NCI-H1436 treated with DMSO at 0.1 percent for 48 hours (cell line): Measurements from ENCODE around the gene MYH15.

Experiments
- DNase-seq: peaks from one replicate; lab custom pipeline; 2025; lab: John Stamatoyannopoulos, UW

Gene MYH15

DNA sequence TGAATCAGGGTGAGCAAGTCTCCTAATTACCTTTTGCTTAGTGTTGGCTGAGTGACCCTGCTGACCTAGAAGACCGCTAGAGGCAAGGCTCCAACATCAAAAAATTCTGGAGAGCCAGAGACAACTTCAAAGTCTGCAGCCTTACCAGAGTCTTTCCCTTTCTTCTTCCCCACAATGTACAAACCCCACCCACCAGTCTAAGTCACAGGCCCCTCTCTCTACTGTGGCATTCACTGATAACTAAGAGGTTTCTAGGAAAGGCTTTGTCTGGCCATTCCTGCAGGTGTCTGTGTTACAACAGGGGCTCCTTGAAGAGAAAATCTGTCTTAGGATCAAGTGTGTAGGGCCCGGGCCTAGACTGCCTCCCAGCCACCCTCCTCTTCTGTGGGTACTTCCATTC is 525 bp downstream of the MYH15 start:
- no peak for DNase-seq

DNA sequence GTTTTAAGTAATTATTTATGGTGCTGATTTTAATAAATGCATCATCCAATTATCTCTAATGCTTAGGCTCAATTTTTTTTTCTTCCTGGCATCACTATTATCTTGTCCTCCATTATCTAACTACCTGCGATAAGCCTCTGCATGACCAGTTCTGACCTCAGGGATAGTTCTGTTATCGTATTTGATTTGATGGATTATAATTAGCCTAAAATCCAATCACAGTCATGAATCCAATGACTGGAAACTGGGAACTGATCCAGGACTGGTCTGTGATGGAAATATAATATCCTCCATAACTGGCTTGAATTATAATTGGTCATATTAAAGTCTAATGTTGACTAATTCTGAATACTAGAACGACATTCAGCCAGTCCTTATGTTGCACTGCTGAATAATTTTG is 1.1 kb downstream of the MYH15 start:
- no peak for DNase-seq

DNA sequence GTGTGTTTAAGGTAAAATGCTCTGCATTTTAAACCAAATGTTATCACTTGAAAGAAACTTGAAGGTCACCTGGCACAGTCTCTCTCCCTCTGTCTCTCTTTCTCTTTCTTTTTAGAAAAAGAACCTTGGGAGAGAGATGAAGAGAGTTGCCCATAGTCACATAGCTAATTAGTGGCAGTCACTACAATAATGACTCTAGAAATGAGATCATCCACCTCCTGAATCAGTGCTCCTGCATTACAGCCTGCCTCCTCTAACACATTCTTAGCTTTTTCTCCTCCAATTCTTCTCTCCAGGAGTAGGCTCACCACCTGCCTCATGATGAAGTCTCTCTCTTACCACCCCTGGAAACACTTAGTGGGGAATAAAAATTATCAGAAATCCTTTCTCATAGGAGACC is 2.5 kb downstream of the MYH15 start:
- DNase-seq = no peak

DNA sequence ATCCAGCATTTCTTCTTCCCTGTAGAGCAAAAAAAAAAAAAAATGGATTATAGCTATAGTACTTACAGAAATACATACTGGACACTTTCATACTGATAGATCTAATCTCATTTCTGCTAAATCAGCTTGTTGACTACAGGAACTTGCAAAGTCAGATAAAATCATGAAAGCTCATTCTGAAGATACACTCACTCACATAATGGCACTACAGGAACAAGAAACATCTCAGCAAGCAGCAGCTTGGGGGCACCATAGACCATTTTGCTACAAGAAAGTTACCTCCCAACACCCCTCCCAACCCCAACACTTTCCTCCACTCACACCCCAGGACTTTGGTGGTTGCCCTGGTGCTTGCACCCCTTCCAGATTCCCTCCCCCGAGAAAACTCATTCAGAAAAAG is 4.6 kb downstream of the MYH15 start:
- DNase-seq = no peak

DNA sequence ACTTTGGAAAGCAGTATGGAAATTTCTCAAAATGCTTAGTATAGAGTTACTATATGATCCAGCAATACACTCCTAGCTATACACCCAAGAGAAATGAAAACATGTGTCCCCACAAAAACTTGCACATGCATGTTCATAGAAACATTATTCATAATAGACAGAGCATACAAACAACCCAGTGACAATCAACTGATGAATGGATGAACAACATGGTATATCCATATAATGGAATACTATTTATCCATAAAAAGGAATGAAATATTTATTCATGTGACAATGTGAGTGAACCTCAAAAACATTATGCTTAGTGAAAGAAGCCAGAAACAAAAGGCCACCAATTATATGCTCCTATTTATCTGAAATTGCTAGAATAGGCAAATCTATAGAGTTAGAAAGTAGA is 6.7 kb downstream of the MYH15 start:
- no peak for DNase-seq

DNA sequence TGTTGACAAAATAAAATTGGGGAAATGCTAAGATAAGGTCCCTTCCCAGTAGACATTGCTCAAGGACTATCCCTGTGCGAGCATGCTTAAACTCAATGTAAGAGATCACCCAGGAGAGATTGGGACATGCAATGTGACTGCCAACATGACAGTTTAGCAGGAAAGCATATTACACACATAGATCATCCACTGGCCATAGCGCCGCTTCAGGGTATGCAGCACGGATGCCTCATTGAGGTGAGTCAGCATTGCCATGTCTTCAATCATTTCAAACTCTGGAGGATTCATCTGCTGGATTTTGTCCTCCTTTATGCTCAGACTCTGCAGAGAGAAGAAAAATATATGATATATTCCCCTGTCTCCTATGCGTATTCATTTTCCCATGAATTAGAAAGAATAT is 8.9 kb downstream of the MYH15 start:
- no peak for DNase-seq

DNA sequence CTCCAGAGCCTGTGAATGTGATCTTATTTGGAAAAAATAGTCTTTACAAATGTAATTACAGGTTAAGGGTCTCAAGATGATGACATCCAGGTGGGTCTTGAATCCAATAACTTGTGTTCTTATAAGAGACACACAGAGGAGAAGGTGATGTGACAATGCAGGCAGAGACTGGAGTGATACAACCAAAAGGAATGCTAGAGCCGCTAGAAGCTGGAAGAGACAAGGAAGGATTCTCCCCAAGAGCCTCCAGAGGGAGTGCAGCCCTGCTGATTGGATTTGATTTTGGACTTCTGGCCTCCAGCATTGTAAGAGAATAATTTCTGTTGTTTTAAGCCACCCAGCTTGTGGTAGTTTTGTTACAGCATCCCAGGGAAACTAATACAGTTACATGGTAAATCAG is 9.7 kb downstream of the MYH15 start:
- DNase-seq = no peak

DNA sequence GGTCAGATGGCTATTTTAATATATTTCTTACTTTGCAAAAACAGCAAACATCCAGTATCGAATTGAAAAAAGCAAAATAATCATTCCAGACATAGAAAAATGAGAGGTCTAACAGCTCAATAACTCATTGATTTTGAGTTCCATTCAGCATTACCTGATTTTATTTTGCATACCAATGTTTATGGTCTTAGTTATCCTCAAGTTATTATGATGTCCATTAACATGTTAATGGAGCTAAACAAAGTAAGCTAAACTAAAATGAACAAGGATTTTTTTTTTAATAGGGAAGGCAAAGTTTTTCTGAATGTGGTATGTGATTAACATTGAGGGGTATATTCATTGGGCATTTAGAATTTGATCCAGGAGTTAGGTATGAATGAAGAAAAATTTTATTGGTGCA is 13.1 kb downstream of the MYH15 start:
- DNase-seq = no peak

DNA sequence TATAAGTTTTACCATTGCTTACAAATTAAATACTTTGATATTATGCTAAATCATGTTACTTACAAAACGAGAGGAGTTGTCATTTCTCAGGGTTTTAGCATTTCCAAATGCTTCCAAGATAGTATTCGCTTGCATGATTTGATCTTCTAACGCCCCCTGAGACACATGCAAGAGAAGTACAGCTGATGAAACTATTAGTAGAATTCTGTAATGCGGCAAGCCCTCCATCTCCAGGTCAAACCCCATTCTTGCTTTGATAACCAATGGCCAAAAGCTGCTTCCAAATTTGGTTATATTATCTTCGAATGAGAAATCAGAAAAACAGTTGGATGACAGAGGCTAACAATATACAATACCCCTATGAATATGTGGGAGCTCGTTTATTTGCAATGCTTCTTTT is 14.7 kb downstream of the MYH15 start:
- DNase-seq = no peak

DNA sequence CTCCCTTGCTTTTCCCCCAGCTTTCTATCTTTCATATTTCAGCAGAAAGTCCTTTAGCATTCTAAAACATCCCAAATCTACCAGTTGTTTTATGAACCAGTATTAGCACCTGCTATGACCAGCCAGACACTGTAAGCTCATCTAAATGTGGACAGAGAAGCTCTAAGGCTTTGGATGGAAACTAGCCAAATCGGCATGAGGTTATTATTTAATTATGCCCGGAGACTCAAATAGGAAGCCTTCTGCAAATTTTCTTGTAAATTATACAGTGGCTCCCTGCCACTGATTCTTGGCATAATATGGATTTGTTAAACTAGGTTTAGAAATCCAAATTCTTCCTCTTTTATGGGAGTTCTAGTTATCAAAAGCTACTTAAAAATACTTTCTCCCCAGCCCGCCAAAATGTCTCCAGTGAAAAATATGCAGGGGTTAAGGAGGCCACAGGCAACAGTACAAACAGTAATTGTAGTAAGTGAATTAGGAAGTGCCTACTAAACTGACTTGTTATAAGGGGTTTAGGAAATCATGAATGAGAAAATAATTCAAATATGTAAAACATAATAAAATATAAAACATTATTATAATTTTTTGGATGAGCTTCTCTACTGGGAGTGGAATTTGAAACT is 15.4 kb downstream of the MYH15 start:
- no peak for DNase-seq

DNA sequence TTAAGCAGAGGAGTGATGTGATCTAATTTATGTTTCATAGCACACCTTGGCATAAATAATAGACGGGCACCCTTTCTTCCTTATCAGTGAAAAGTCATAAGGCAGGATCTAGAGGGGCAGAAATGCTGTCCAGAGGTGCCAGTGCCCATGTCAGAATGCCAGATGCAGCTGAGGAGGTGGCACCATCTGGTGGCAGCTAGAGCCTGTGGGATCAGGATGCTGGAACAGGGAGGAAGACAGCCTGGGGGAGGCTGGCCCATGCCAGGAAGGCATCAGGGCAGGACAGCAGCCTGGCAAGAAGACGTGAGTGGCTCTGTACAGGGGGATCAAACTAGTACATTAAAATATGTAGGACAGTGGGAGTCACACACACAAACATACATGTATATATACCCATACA is 16.5 kb downstream of the MYH15 start:
- no peak for DNase-seq

DNA sequence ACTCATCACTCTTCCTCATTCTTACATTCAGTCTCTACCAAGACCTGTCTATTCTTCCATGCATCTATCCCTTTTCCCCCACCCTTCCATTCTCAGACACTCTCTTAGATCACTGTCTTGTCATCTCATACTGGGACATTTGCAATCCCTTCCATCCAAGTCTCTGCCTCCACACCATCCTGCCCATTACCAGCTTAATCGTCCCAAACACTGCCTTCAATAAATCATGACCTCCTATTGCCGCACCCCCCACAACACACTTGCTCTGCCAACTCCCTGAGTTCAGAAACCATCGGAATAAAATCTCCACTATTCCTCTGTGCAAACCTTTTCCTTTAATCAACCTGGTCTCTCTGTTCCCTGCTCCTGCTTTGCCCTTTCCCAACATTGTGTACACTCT is 18.9 kb downstream of the MYH15 start:
- DNase-seq = no peak

DNA sequence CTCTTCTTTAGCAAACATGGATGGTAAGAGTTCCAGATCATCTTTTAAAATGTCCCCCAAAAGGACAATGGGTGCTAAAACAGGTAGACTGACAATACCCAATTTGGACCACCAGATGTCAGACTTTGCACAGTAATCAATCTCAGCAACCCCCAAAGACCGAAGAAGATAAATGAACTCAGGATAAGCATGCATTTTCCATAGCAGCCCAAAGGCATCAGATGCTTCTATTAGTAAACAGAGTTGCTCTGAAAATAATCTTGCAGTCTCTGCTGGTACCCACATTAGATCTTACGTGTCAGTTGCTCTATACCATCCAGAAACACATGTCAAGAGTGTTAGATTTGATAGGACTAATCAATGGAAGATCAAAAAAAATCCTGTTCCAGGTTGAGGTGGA is 20.6 kb downstream of the MYH15 start:
- DNase-seq = no peak

DNA sequence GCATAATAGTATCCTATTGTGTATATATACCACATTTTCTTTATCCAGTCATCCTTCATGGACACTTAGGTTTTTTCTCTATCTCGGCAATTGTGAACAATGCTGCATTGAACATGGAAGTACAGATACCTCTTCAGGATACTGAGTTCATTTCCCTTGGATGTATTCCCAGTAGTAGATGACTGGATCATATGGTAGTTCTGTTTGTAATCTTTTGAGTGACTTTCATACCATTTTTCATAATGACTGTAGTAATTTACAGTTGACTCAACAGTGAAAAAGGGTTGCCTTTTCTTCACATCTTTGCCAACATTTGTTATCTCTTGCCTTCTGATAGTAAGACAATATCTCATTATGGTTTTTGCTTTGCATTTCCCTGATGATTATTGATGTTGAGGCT is 21.8 kb downstream of the MYH15 start:
- DNase-seq = no peak

DNA sequence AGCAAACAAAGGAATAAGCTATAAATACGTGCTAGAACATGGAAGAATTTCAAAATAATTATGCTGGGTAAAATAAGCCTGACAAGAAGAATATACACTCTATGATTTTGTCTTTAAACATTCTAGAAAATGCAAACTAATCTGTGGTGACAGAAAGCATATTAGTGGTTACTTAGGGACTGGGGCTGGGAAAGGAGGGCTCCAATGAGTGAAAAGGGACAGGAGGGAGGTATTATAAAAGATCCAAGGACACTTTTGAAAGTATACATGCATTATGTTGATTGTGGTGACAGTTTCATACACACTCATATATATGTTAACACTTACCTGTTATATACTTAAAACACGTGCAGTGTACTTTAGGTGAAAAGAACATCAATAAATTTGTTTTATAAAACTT is 23.0 kb downstream of the MYH15 start:
- no peak for DNase-seq

DNA sequence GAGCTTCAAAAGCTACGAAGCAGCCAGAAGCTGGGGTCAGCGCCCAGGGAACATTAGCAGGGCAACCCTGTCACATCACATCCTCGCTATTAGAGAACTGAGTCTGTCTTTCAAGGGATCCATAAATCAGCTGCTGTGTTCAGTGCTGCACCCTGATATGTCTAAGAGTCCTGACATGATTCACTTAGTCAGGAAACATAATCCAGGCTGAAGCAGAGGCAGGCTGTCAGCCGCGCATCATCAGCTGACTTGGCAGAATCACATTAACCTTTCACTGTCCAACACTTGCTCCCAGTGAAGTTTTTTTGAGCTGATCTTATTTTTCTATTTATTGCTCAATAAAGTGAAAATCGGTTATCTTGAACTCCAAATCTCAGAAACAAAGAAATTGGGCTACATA is 23.5 kb downstream of the MYH15 start:
- DNase-seq = peak; percentile 54

DNA sequence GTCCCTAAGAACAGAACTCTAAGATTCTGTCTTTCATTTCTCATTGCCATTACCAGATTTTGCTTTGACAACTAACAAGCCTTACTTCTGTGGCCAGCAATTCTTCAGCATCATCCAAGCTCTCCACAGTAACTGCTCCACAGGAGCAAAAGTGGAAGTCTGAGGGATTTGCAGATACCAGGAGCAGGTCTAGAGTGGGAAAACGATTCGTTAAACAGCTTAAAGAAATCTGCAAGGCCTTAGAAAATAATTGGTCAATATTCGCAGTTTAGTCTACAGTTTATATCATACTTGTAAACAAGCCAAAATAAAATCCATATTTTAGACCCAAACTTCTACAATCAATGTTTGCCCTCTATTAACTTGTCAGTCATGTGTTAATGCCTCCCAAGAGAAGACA is 24.1 kb downstream of the MYH15 start:
- no peak for DNase-seq

DNA sequence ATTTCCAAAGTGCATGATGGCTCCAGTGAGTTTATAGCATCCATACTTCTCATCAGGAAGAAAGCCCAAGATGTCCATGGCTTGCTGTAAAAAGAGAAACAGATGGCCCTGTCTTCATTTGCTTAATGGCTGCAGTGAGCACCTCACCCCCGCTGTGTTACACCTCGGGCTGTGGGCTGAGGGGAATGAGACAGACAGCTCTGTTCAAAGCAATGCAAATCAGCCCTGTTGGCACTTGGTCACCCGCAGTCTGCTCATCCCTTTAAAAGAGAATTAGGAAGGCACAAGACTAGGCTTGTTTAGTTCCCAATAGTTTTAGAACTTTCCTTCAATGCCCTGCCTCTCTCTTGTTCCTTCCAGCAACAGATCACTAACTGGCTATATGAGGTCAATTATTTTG is 25.2 kb downstream of the MYH15 start:
- no peak for DNase-seq

DNA sequence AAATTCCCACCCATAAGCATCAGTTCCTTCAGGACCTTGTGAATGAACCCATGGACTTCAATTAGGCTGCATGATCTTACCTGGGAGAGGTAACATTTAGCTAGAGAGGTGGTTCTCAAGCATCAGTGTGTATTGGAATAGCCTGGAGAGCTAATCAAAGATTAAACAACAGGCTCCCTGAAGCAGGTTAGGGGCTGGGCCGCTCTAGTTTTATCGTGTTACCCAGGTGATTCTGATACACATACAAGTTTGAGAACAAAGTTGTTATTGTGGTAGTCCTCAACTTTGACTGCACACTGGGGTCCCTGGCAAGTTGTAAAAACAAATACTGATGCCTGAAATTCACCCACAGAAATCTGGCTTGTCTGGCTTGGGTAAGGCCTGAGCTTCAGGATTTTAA is 31.2 kb downstream of the MYH15 start:
- no peak for DNase-seq

DNA sequence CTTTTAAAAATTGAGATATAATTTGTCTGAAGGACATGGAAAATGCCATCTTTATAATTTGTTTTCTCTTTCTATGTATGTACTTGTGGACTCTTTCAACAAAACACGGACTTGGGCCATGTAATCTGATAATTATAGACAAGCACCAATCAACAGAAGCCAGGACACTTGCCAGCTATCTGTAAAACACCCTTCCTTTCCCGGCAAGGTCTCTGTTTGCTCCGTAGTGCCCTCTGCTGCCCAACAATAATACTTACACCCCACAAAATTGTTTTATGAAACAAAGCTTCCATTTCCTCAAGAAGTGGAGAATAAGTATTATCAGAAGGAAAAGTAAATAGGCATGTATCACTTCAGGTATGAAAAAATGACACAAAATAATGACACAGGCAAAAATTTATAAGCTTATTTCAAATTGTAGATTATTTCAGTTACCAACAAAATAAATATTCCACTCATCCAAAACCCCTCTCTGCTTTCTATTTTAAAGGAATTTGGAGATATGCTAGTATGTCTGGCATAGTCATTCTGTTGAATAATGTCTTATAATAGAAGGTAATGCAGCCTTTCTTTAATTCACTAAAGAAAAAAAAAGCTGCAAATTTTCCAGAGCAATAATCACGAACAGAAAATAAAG is 32.8 kb downstream of the MYH15 start:
- peak; percentile 54 for DNase-seq

DNA sequence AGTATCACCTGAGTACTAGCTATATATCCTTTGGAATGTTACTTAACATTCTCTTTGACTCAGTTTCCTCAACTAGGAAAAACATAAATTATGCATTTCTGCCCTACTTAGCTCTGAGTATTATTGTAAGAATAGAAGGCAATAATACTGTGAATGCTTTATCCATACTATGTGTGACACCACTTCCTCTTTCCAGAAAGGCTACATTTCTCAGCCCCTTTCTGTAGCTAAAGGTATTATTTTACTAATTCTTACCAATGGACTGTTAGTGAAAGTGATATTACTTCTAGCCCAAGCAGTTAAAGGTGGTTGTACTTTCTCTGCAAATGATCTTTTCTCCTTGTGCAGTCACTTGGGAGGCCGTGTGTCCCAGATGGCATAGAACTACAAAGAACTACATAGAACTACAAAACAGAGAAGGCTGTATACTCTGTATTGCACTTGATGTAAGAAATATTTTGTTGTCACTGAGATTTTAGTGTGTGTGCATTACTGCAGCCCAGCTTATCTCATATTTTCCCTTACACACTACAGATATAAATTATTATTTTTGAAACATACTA is 35.1 kb downstream of the MYH15 start:
- no peak for DNase-seq

DNA sequence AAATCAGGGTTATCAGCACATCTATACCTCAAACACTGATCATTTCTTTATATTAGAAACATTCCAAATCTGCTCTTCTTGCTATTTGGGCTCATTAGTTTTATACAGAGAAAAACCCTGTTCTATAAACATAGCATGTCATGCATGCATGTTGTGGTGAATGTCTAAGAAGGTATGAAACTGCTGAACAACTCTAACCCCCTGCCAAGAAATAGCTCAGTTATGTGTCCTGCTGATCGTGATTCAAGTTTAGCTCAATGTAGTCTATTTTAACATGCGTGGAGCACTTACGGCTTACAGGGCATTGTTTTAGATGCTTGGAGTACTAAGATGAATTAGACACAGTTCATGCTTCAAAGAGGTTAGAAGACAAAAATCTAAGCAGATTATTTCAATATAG is 35.8 kb downstream of the MYH15 start:
- no peak for DNase-seq

DNA sequence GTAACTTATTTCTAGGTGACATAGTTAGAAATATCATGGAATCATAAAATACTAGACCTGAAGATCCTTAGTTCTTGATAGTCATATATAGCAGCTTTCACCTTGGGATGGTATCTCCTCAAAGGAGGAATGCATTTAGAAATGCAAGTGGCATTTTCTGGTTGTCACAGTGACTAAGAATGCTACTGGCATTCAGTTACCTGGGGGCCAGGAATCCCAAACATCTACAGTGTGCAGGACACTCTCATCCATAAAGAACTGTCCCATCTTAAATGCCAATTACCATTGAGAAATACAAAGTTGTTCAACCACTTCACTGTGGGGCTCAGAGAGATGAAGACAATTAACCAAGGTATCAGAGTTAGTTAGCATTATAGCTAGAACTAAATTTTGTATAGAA is 36.7 kb downstream of the MYH15 start:
- DNase-seq = no peak

DNA sequence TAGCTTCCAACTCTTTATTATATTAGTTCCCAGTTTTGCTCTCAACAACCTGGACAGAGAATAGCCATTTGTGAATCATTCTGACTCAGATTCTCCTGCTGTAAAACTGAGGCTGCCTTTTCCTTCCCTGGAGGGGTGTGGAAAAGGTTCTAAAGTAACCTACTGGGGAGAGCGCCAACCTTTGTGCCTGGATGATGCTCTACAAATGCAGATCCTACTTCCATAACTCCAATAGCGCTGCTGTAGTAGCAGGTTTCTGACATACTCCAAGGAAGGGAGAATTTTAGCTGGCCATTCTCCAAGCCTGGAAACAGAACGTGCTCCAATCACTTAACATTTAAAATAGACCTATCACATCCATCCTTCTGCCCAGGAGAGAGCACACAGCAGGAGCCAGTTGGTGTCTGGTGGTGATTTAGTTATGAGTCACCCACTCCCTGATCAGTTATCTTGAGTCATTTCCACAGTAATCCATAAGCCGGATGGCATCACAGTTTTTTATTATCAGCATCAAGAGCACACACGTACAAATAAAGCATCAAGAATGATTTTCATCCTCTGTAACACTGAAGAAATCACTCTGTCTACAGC is 38.3 kb downstream of the MYH15 start:
- DNase-seq = no peak
